H1 (cell line): Measurements from ENCODE around the gene CELF5. TPM values are rescaled to one million over a fixed set of nuclear protein-coding genes. Genes with fewer than 3 reads are reported as not detected.

Experiments
- CTCF ChIA-PET: fragments of 300-600 bp; sonication (Branson Sonifier 250); formaldehyde crosslinking; loops from one replicate; lab custom pipeline; 2021; ENCODE audit not compliant: partially characterized antibody; lab: Charles Lee
- POLR2A ChIA-PET: fragments of 300-600 bp; sonication (Branson Sonifier 250); formaldehyde crosslinking; loops from one replicate; lab custom pipeline; 2021; ENCODE audit warnings: inconsistent platforms; ENCODE audit not compliant: partially characterized antibody; lab: Charles Lee
- DNase-seq, 2 experiments: peaks; one replicate each; pipeline versions ENCODE4 v3.0.0 to v3.0.0-alpha.2; 2010 to 2022; ENCODE audit warnings: low spot score in 2 of 2, low read depth in 1 of 2, mixed read lengths in 1 of 2
- FAIRE-seq: peaks from 2 replicates; lab custom pipeline; 2011; peaks lifted over from hg19 to GRCh38; lab: Jason Lieb, UNC
- H2AFZ ChIP-seq: 2 replicates; pipeline ENCODE4 v1.8.1; 2012; ENCODE audit warnings: low read length, inconsistent platforms
- H2AK5ac ChIP-seq: 2 replicates; pipeline ENCODE4 v1.6.1; 2013; ENCODE audit warnings: low read depth, low read length
- H2BK120ac ChIP-seq: replicated peaks from 2 replicates; pipeline ENCODE3; 2013; ENCODE audit warnings: low read depth, low read length, inconsistent platforms
- H2BK12ac ChIP-seq: 2 replicates; pipeline ENCODE4 v1.6.1; 2013; ENCODE audit warnings: low read depth, low read length
- H2BK15ac ChIP-seq: 2 replicates; pipeline ENCODE4 v1.6.1; 2013; ENCODE audit warnings: low read length
- H2BK20ac ChIP-seq: 2 replicates; pipeline ENCODE4 v1.6.1; 2013; ENCODE audit warnings: low read length
- H2BK5ac ChIP-seq: 2 replicates; pipeline ENCODE4 v1.6.1; 2013; ENCODE audit warnings: low read depth, low read length
- H3K14ac ChIP-seq: 2 replicates; pipeline ENCODE4 v1.6.1; 2013; ENCODE audit warnings: inconsistent platforms; ENCODE audit not compliant: insufficient read length
- H3K18ac ChIP-seq: 2 replicates; pipeline ENCODE4 v1.6.1; 2013; ENCODE audit warnings: low read length; ENCODE audit errors: extremely low read depth
- H3K23ac ChIP-seq: 2 replicates; pipeline ENCODE4 v1.6.1; 2013; ENCODE audit warnings: inconsistent platforms; ENCODE audit not compliant: insufficient read length
- H3K23me2 ChIP-seq: 2 replicates; pipeline ENCODE4 v1.6.1; 2013; ENCODE audit warnings: low read depth, low read length
- H3K27ac ChIP-seq: 2 replicates; pipeline ENCODE4 v1.6.1; 2011; ENCODE audit warnings: low read depth, low read length, inconsistent platforms
- H3K27me3 ChIP-seq, 4 experiments: replicated peaks in 1 of 4; 1 replicate in 1 of 4; 2 replicates in 3 of 4; pipeline versions ENCODE4 v1.6.1 to v1.8.1; 2011 to 2013; ENCODE audit warnings: low read length in 3 of 4, mild to moderate bottlenecking in 3 of 4, inconsistent platforms in 2 of 4, mixed read lengths in 2 of 4, moderate library complexity in 1 of 4; ENCODE audit not compliant: control insufficient read depth in 3 of 4, insufficient read depth in 3 of 4; ENCODE audit errors: extremely low read depth in 1 of 4
- H3K36me3 ChIP-seq, 4 experiments: 2 replicates each; pipeline versions ENCODE4 v1.6.1 to v1.8.1; 2011 to 2013; ENCODE audit warnings: mild to moderate bottlenecking in 4 of 4, low read length in 3 of 4, moderate library complexity in 2 of 4, control low read depth in 1 of 4, inconsistent platforms in 1 of 4; ENCODE audit not compliant: insufficient read depth in 4 of 4, control insufficient read depth in 2 of 4
- H3K4ac ChIP-seq: replicated peaks from 2 replicates; pipeline ENCODE3; 2013; ENCODE audit warnings: low read length, low read depth, mixed read lengths, inconsistent platforms; ENCODE audit not compliant: insufficient read length
- H3K4me1 ChIP-seq, 4 experiments: replicated peaks in 1 of 4; 1 replicate in 1 of 4; 2 replicates in 3 of 4; pipeline versions ENCODE4 v1.6.1 to v1.8.1; 2011 to 2013; ENCODE audit warnings: low read length in 3 of 4, inconsistent platforms in 2 of 4, mixed read lengths in 1 of 4; ENCODE audit not compliant: insufficient read depth in 4 of 4, control insufficient read depth in 3 of 4
- H3K4me2 ChIP-seq, 2 experiments: 2 replicates each; pipeline versions ENCODE4 v1.6.1 to v1.8.1; 2011 to 2013; ENCODE audit warnings: low read depth in 2 of 2, low read length in 2 of 2, control low read depth in 1 of 2, inconsistent platforms in 1 of 2, mild to moderate bottlenecking in 1 of 2; ENCODE audit not compliant: insufficient read depth in 1 of 2
- H3K4me3 ChIP-seq, 4 experiments: fragments of 200-600, 300-600 bp in 1 of 4; sonication (generic), shearing (Covaris generic), sonication (Bioruptor Twin) in 1 of 4; 2 replicates each; pipeline versions ENCODE4 v1.5.1 to v1.8.1; 2011 to 2016; ENCODE audit warnings: low read length in 4 of 4, low read depth in 3 of 4, control low read depth in 2 of 4, inconsistent platforms in 2 of 4, mild to moderate bottlenecking in 2 of 4, mixed read lengths in 1 of 4, moderate library complexity in 1 of 4; ENCODE audit not compliant: insufficient read depth in 2 of 4; ENCODE audit errors: extremely low read depth in 1 of 4
- H3K56ac ChIP-seq: replicated peaks from 2 replicates; pipeline ENCODE3; 2013; ENCODE audit warnings: low read depth, mild to moderate bottlenecking, mixed read lengths, low read length, inconsistent platforms; ENCODE audit not compliant: insufficient read length
- H3K79me1 ChIP-seq: 2 replicates; pipeline ENCODE4 v1.6.1; 2013; ENCODE audit warnings: low read depth, low read length, control low read depth
- H3K79me2 ChIP-seq, 2 experiments: 2 replicates each; pipeline versions ENCODE4 v1.6.1 to v1.8.1; 2012 to 2013; ENCODE audit warnings: low read length in 2 of 2, mild to moderate bottlenecking in 2 of 2, inconsistent platforms in 1 of 2; ENCODE audit not compliant: insufficient read depth in 2 of 2, control insufficient read depth in 1 of 2
- H3K9ac ChIP-seq, 4 experiments: replicated peaks in 1 of 4; 1 replicate in 1 of 4; 2 replicates in 3 of 4; pipeline versions ENCODE4 v1.6.1 to v1.8.1; 2011 to 2013; ENCODE audit warnings: low read depth in 3 of 4, low read length in 3 of 4, control low read depth in 2 of 4, mild to moderate bottlenecking in 2 of 4, moderate library complexity in 2 of 4, inconsistent platforms in 1 of 4; ENCODE audit errors: extremely low read depth in 1 of 4
- H3K9me3 ChIP-seq, 2 experiments: 2 replicates each; pipeline versions ENCODE4 v1.6.1 to v1.8.1; 2012 to 2013; ENCODE audit warnings: mild to moderate bottlenecking in 2 of 2, moderate library complexity in 2 of 2, control low read depth in 1 of 2, inconsistent platforms in 1 of 2, low read depth in 1 of 2, low read length in 1 of 2, mixed read lengths in 1 of 2; ENCODE audit not compliant: insufficient read depth in 2 of 2
- H4K20me1 ChIP-seq, 2 experiments: replicated peaks in 1 of 2; 2 replicates each; pipeline versions ENCODE3 to v1.8.1; 2011 to 2013; ENCODE audit warnings: inconsistent platforms in 2 of 2, low read length in 2 of 2, mild to moderate bottlenecking in 1 of 2; ENCODE audit not compliant: insufficient read depth in 2 of 2, control insufficient read depth in 1 of 2
- H4K5ac ChIP-seq: 2 replicates; pipeline ENCODE4 v1.6.1; 2013; ENCODE audit warnings: low read length, low read depth, mixed read lengths, inconsistent platforms; ENCODE audit not compliant: insufficient read length
- H4K8ac ChIP-seq: 2 replicates; pipeline ENCODE4 v1.8.0; 2013; ENCODE audit warnings: mild to moderate bottlenecking, moderate library complexity, low read length, inconsistent platforms; ENCODE audit not compliant: insufficient read depth; ENCODE audit errors: extremely low read depth
- H4K91ac ChIP-seq: replicated peaks from 2 replicates; pipeline ENCODE3; 2013; ENCODE audit warnings: low read length, mixed read lengths, inconsistent platforms; ENCODE audit not compliant: insufficient read length
- CHD2 ChIP-seq: IDR thresholded peaks from 2 replicates; pipeline ENCODE4 v1.6.1; 2012; ENCODE audit warnings: low read length, improper control_type of control experiment
- CTBP2 ChIP-seq: IDR thresholded peaks from 2 replicates; pipeline ENCODE4 v1.7.0; 2011; ENCODE audit warnings: borderline replicate concordance, mild to moderate bottlenecking, moderate library complexity, mixed read lengths, low read length; ENCODE audit not compliant: insufficient read depth, insufficient read length
- FOSL1 ChIP-seq: IDR thresholded peaks from 2 replicates; pipeline ENCODE4 v1.6.1; 2011; ENCODE audit warnings: mild to moderate bottlenecking, low read depth, low read length, moderate library complexity; ENCODE audit not compliant: insufficient read depth
- HDAC6 ChIP-seq: IDR thresholded peaks from one replicate; pipeline ENCODE4 v1.7.1; 2012; ENCODE audit warnings: low read depth, mild to moderate bottlenecking, inconsistent platforms, low read length, moderate library complexity
- KDM1A ChIP-seq: fragments of 200-600, 300-600 bp; sonication (generic); IDR thresholded peaks from 2 replicates; pipeline ENCODE4 v1.7.1; 2016; ENCODE audit warnings: mild to moderate bottlenecking, low read length, borderline replicate concordance
- POLR2A ChIP-seq, 2 experiments: IDR thresholded peaks; 1 replicate in 1 of 2; 2 replicates in 1 of 2; pipeline ENCODE4 v1.6.1; 2011; ENCODE audit warnings: low read depth in 2 of 2, low read length in 2 of 2, mild to moderate bottlenecking in 2 of 2; ENCODE audit errors: control extremely low read depth in 1 of 2
- TCF12 ChIP-seq: IDR thresholded peaks from 2 replicates; pipeline ENCODE4 v1.6.1; 2011; ENCODE audit warnings: low read depth, mild to moderate bottlenecking, low read length
- TEAD4 ChIP-seq: IDR thresholded peaks from 2 replicates; pipeline ENCODE4 v1.6.1; 2012; ENCODE audit warnings: low read depth, low read length, inconsistent platforms, mixed read lengths
- WGBS, 2 experiments: shearing (Covaris generic) in 1 of 2; methylation state at CpG; one replicate each; pipeline versions ENCODE4 v1.1.6 to v1.1.7; 2013 to 2015; ENCODE audit warnings: low lambda C conversion rate in 2 of 2, mixed read lengths in 2 of 2, inconsistent platforms in 1 of 2, low coverage in 1 of 2, missing lambda C conversion rate in 1 of 2; ENCODE audit not compliant: insufficient replicate concordance in 2 of 2, insufficient coverage in 1 of 2, insufficient read length in 1 of 2; ENCODE audit errors: extremely low coverage in 1 of 2, missing lambda C conversion rate in 1 of 2; 5-methylcytosine and 5-hydroxymethylcytosine counted together
- polyA plus RNA-seq, 7 experiments: library from polyadenylated mRNA; depleted of rRNA in 3 of 7; stranded (reverse) in 5 of 7; unstranded in 2 of 7; fragments of >200 nt in 5 of 7; fragments of 200-250 nt in 2 of 7; gene quantifications; 1 replicate in 5 of 7; 2 replicates in 1 of 7; 4 replicates in 1 of 7; pipeline versions ENCODE4 v1.2.1 to v1.2.3, GENCODE V29; 2011 to 2013; ENCODE audit warnings: missing spikeins in 2 of 7, mixed read lengths in 2 of 7
- total RNA-seq: library from RNA; stranded (reverse); fragmentation: NEBNext Ultra II Directional; extraction: Animal tissue kit (Norgen Biotek cat#: 25700); gene quantifications from 2 replicates; pipeline ENCODE4 v1.2.1, GENCODE V29; 2021

CELF5 gene
- total and polyA plus RNA-seq, 2 of the 8 experiments (the other 6 are each of a cell fraction or from before 2014, with no cell fraction given) = 9.8 to 15.0 TPM

GRCh38 chr19:3208317-3209207 lies 15.9 kb upstream of the CELF5 start:
- Histone ChIP-seq H3K23me2 (no peaks in the 10 kb centered on the region), H3K9ac (no peak overlapping the region), H2BK15ac (no peak overlapping the region), H4K5ac (no peak overlapping the region), H3K4me2 (no peak overlapping the region), H2AK5ac (no peak overlapping the region), H2BK120ac (no peak overlapping the region), H3K79me2 (no peaks in the 10 kb centered on the region), H2AFZ (no peak overlapping the region), H4K91ac (no peak overlapping the region), H3K14ac (no peak overlapping the region), H3K4ac (no peak overlapping the region), H3K9me3 (no peaks in the 10 kb centered on the region), H3K79me1 (no peaks in the 10 kb centered on the region), H2BK12ac (no peak overlapping the region), H3K36me3 (peaks cover 3 to 45% (median 13%) of the 10 kb centered on the region in 4 experiments; a peak in 5 of 8 replicates), H4K20me1 (peaks cover 0 to 14% of the 10 kb centered on the region in 2 experiments), H3K4me3 (no peak overlapping the region), H3K23ac (no peak overlapping the region), H3K18ac (no peak overlapping the region), H2BK5ac (no peak overlapping the region), H3K27ac (no peak overlapping the region), H3K27me3 (no peaks in the 10 kb centered on the region), H3K56ac (no peak overlapping the region), H2BK20ac (no peak overlapping the region), H3K4me1 (peaks cover 0 to 5% (median 0%) of the 10 kb centered on the region in 4 experiments; a peak in 2 of 7 replicates), H4K8ac (no peak overlapping the region)
- no peak for FAIRE-seq
- 93% methylated on average over 26 of the region's 33 CpGs; no CpG with 5 or more reads in 1 of the 2 experiments for WGBS, 2 experiments
- POLR2A ChIA-PET = interaction anchor here (1.2 to 1.4 kb wide), 2 partner anchors 9 to 19 kb away, joined by 3 to 4 read pairs; no protein-coding TSS in a partner anchor
- CTCF ChIA-PET = interaction anchor here (1.2 to 4.0 kb wide), 4 partner anchors 9 to 258 kb away, joined by 3 to 14 read pairs (median 8); no protein-coding TSS in a partner anchor
- DNase-seq = no peak
- TF ChIP-seq CHD2 (no peak), POLR2A (IDR thresholded peaks at IDR 0.05; ENCODE audit: control extremely low read depth in 1 of 2, low read depth in 2 of 2, low read length in 2 of 2) (no peak), TCF12 (no peak), HDAC6 (no peak), FOSL1 (no peak), CTBP2 (no peak), KDM1A (no peak), TEAD4 (no peak)
